Body of pancreas (tissue), 4 donors: Measurements from ENCODE around the gene WBP2NL. TPM values are rescaled to one million over a fixed set of nuclear protein-coding genes. Genes with fewer than 3 reads are reported as not detected.
A peak's percentile ranks its signal among the peaks of the same experiment; 100 is the strongest.

ENCODE experiments used
- ATAC-seq: fragments of 150-250 bp; one replicate; pipeline ENCODE4 v1.9.1; 2016
- DNase-seq, 4 donors: peaks; one replicate each; pipeline ENCODE4 v3.0.0-alpha.2; 2019
- H3K27ac ChIP-seq, 4 donors: fragments of 200-600 bp; sonication (generic); 1 replicate in 3 of 4; 2 replicates in 1 of 4; pipeline versions ENCODE4 v1.5.1 to v1.6.1; 2016 to 2019; ENCODE audit warnings: mild to moderate bottlenecking in 1 of 4, mixed read lengths in 1 of 4, moderate library complexity in 1 of 4
- H3K27me3 ChIP-seq, 2 donors: fragments of 200-600 bp; sonication (generic); one replicate each; pipeline ENCODE4 v1.6.0; 2016; ENCODE audit warnings: mild to moderate bottlenecking in 1 of 2
- H3K36me3 ChIP-seq, 2 donors: fragments of 200-600 bp; sonication (generic); replicated peaks in 1 of 2; 2 replicates each; pipeline ENCODE4 v1.5.1; 2016; ENCODE audit warnings: low read depth in 2 of 2; ENCODE audit not compliant: insufficient read depth in 1 of 2
- H3K4me1 ChIP-seq: fragments of 200-600 bp; sonication (generic); one replicate; pipeline ENCODE4 v1.6.0; 2016
- H3K4me3 ChIP-seq, 2 donors: fragments of 200-600 bp; sonication (generic); 1 replicate in 1 of 2; 2 replicates in 1 of 2; pipeline ENCODE4 v1.5.1; 2016 to 2019
- H3K9me3 ChIP-seq, 3 donors: fragments of 200-600 bp; sonication (generic); 1 replicate in 2 of 3; 2 replicates in 1 of 3; pipeline ENCODE4 v1.5.1; 2016
- POLR2A ChIP-seq, 3 donors: fragments of 450-650 bp; IDR thresholded peaks; one replicate each; pipeline ENCODE4 v1.6.1; 2016; ENCODE audit warnings: antibody characterized with exemption in 3 of 3, mild to moderate bottlenecking in 2 of 3
- whole genome bisulfite sequencing, 2 donors: methylation state at CpG; one replicate each; pipeline ENCODE4 v1.1.5; 2017; 5-methylcytosine and 5-hydroxymethylcytosine counted together
- intact Hi-C: fragments of 100-400 bp; cut with DNase I; formaldehyde crosslinking; loops from one replicate; pipeline ENCODE4 v1.15.1; 2023
- total RNA-seq, 2 donors: library from RNA; depleted of rRNA; stranded (reverse); fragments of >200 nt; gene quantifications; one replicate each; pipeline ENCODE4 v1.1.0, GENCODE V29; 2016
- TF ChIP-seq, protein P1 (sequence below), 7 experiments: fragments of 450-650 bp in 4 of 7; fragments of 200-600 bp in 3 of 7; sonication (generic) in 3 of 7; IDR thresholded peaks; one replicate each; pipeline ENCODE4 v1.5.1; 2016 to 2019; ENCODE audit warnings: antibody characterized with exemption in 7 of 7

WBP2NL gene
- total RNA-seq, 2 donors from 2014 or later: 5.2 to 11.2 TPM

DNA sequence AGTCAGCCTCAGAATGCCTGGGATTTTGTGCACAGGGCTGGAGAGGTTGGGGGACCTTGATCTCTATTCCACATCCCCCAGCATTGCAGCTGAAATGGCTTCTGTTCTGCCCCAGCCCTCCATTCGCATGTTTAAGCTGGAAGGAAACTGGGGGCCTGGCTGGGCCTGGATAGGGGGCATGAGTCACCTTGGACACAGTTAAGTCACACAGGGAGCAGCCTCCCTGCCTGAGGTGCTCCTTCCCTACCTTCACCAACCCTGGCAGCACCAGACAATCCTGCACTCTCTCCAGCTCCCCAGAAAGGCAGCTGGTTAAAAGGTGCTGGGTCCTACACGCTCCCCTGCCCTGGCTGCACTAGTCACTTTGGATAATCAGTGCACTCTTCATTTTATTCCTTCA lies 45.9 kb upstream of the WBP2NL start:
- Histone ChIP-seq H3K9me3 (no peaks in the 10 kb centered on the region), H3K4me1 (peaks cover 3% of the 10 kb centered on the region), H3K27ac (no peak overlapping the region), H3K36me3 (no peaks in the 10 kb centered on the region), H3K4me3 (no peak overlapping the region), H3K27me3 (no peaks in the 10 kb centered on the region)
- intact Hi-C loops: no loop called here
- no peak for TF ChIP-seq POLR2A (IDR thresholded peaks at IDR 0.05)
- TF ChIP-seq, protein P1, sequence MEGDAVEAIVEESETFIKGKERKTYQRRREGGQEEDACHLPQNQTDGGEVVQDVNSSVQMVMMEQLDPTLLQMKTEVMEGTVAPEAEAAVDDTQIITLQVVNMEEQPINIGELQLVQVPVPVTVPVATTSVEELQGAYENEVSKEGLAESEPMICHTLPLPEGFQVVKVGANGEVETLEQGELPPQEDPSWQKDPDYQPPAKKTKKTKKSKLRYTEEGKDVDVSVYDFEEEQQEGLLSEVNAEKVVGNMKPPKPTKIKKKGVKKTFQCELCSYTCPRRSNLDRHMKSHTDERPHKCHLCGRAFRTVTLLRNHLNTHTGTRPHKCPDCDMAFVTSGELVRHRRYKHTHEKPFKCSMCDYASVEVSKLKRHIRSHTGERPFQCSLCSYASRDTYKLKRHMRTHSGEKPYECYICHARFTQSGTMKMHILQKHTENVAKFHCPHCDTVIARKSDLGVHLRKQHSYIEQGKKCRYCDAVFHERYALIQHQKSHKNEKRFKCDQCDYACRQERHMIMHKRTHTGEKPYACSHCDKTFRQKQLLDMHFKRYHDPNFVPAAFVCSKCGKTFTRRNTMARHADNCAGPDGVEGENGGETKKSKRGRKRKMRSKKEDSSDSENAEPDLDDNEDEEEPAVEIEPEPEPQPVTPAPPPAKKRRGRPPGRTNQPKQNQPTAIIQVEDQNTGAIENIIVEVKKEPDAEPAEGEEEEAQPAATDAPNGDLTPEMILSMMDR (IDR thresholded peaks at IDR 0.05): no peak
- ATAC-seq: no peak
- DNase-seq: no peak
- 83% methylated on average over 2 of the region's 2 CpGs; no CpG with 5 or more reads in 1 of the 2 donors for WGBS, 2 donors

DNA sequence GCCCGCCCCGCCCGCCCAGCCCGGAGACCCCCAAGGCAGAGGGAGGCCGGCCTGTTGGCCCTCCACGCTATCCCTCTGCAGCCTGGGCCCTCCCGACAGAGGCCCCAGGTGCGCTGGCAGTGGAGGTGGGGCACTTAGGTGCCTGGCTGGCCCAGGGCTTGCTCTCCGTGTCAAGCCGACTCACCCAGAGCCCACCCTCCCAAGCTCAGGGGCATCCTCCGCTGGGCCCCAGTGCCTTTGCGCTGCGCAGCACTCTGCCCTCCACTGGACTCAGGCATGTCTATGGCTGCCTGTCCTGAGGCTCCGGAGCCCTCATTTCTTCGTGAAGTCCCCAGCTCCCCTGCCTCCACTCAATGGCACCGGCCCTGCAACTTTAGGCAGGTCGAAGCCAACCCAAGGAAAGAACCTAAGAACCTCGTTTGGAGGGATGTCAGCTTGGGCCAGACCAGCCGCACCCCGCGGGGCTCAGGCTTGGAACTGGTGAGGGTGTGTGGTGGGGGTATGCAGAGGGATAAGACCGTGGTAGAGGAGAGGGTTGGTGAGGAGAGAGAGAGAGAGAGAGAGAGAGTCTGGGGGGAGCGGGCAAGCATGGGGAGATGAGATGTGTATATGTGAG lies 40.5 kb upstream of the WBP2NL start:
- TF ChIP-seq POLR2A (IDR thresholded peaks at IDR 0.05): no peak
- TF ChIP-seq, protein P1 (IDR thresholded peaks at IDR 0.05): peak in 1 of 7 experiments; percentile 4
- no peaks in the 10 kb centered on the region for H3K36me3 ChIP-seq
- WGBS, 2 donors: 40 to 43% methylated on average over 11 to 17 of the region's 23 CpGs
- H3K9me3 ChIP-seq: no peaks in the 10 kb centered on the region
- peaks cover 3% of the 10 kb centered on the region for H3K4me1 ChIP-seq
- no peak overlapping the region for H3K4me3 ChIP-seq
- ATAC-seq (peak; percentile 28), DNase-seq (no peak)
- no peak overlapping the region for H3K27ac ChIP-seq
- no peaks in the 10 kb centered on the region for H3K27me3 ChIP-seq
- intact Hi-C loops: no loop called here

- no peak for TF ChIP-seq POLR2A (IDR thresholded peaks at IDR 0.05)
- TF ChIP-seq, protein P1 (IDR thresholded peaks at IDR 0.05): no peak
- no peaks in the 10 kb centered on the region for H3K27me3 ChIP-seq
- no peaks in the 10 kb centered on the region for H3K4me1 ChIP-seq
- no peaks in the 10 kb centered on the region for H3K36me3 ChIP-seq
- 71 to 72% methylated on average over 9 of the region's 9 CpGs for WGBS, 2 donors
- no peak overlapping the region for H3K27ac ChIP-seq
- intact Hi-C loops: no loop called here
- ATAC-seq (no peak), DNase-seq (no peak)
- no peaks in the 10 kb centered on the region for H3K9me3 ChIP-seq
- H3K4me3 ChIP-seq: no peak overlapping the region
Observed at GRCh38 chr22:41963453-41964111, 35.0 kb upstream of the WBP2NL start.

GRCh38 chr22:41964112-41964491 lies 34.5 kb upstream of the WBP2NL start:
- H3K9me3 ChIP-seq: no peaks in the 10 kb centered on the region
- TF ChIP-seq, protein P1 (IDR thresholded peaks at IDR 0.05): no peak
- TF ChIP-seq POLR2A (IDR thresholded peaks at IDR 0.05): no peak
- H3K27me3 ChIP-seq: no peaks in the 10 kb centered on the region
- 70 to 84% methylated on average over 5 of the region's 5 CpGs for WGBS, 2 donors
- no peak for ATAC-seq
- H3K4me3 ChIP-seq: no peak overlapping the region
- H3K36me3 ChIP-seq: no peaks in the 10 kb centered on the region
- no peak for DNase-seq
- no peaks in the 10 kb centered on the region for H3K4me1 ChIP-seq
- intact Hi-C loops: no loop called here
- no peak overlapping the region for H3K27ac ChIP-seq

DNA sequence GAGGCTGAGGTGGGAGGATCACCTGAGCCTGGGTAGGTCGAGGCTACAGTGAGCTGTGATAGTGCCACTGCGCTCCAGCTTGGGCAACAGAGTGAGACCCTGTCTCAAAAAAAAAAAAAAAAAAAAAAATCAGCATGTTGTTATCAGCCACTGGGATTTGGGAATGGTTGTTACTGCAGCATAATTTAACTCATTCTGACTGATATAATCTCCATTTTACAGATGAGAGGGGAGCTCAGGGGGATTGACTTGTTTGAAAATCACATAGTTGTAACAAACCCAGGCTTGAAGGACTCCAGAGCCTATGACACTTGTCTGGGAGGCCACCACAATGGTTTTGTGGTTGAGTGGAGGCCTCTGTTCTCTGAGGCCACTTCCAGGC lies 32.4 kb upstream of the WBP2NL start:
- ATAC-seq: no peak
- DNase-seq: no peak
- no peaks in the 10 kb centered on the region for H3K4me1 ChIP-seq
- no peak overlapping the region for H3K4me3 ChIP-seq
- intact Hi-C loops: no loop called here
- H3K27ac ChIP-seq: no peak overlapping the region
- 94 to 97% methylated on average over 2 of the region's 2 CpGs for WGBS, 2 donors
- H3K9me3 ChIP-seq: no peaks in the 10 kb centered on the region
- no peaks in the 10 kb centered on the region for H3K36me3 ChIP-seq
- H3K27me3 ChIP-seq: no peaks in the 10 kb centered on the region
- TF ChIP-seq, protein P1 (IDR thresholded peaks at IDR 0.05): no peak
- no peak for TF ChIP-seq POLR2A (IDR thresholded peaks at IDR 0.05)
